Mucosa of descending colon (tissue), 3 donors: ENCODE data around the gene ARHGAP31. TPM values are rescaled to one million over a fixed set of nuclear protein-coding genes. Genes with fewer than 3 reads are reported as not detected.

Source experiments
- ATAC-seq: fragments of 200-7000 bp; cut with Tn5 transposase; one replicate; pipeline ENCODE4 v1.9.1; 2020; ENCODE audit warnings: mild to moderate bottlenecking, moderate library complexity
- DNase-seq, 3 donors: peaks; one replicate each; pipeline ENCODE4 v3.0.0-alpha.2; 2020
- H3K36me3 ChIP-seq: fragments of 200-600 bp; one replicate; pipeline ENCODE4 v1.8.0; 2021; ENCODE audit warnings: low read depth, mild to moderate bottlenecking
- H3K4me1 ChIP-seq: fragments of 200-600 bp; one replicate; pipeline ENCODE4 v1.8.0; 2021; ENCODE audit warnings: low read depth, mild to moderate bottlenecking
- H3K4me3 ChIP-seq: fragments of 200-600 bp; one replicate; pipeline ENCODE4 v1.8.0; 2021; ENCODE audit warnings: mild to moderate bottlenecking
- H3K9me3 ChIP-seq: fragments of 200-600 bp; one replicate; pipeline ENCODE4 v1.8.0; 2021; ENCODE audit warnings: mild to moderate bottlenecking
- CTCF ChIP-seq: fragments of 200-600 bp; IDR thresholded peaks from one replicate; pipeline ENCODE4 v1.8.0; 2022; ENCODE audit warnings: antibody characterized with exemption, mild to moderate bottlenecking
- intact Hi-C, 2 donors: fragments of 100-400 bp; cut with DNase I in 1 of 2; cut with micrococcal nuclease in 1 of 2; formaldehyde crosslinking; loops; one replicate each; pipeline versions ENCODE4 v1.11.0 to v1.11.1; 2022; cut with DNase I, micrococcal nuclease
- total RNA-seq, 3 donors: library from RNA; stranded (reverse); fragmentation: NEBNext Ultra II Directional in 2 of 3; extraction: Animal tissue kit (Norgen Biotek cat#: 25700) in 2 of 3; gene quantifications; one replicate each; pipeline versions ENCODE4 v1.2.1 to v1.2.4, GENCODE V29; 2021 to 2023
- donor health status: DM: no; HTN: no; CAD: no; lungs with moderate emphysema.
- donor health status: DM: no; HTN: no; CAD: no.
- donor health status: DM: no; HTN: yes; CAD: no.

The ARHGAP31 gene
- total RNA-seq, 3 donors from 2014 or later, result 7.7 to 25.8 (median 11.8) TPM

GRCh38 chr3:119444590-119444989 is 150.4 kb downstream of the ARHGAP31 start:
- Histone ChIP-seq H3K4me1 (no peaks in the 10 kb centered on the region), H3K9me3 (no peaks in the 10 kb centered on the region), H3K4me3 (no peak overlapping the region), H3K36me3 (no peaks in the 10 kb centered on the region)
- intact Hi-C loops, result no loop called here
- no peak for TF ChIP-seq CTCF
- DNase-seq (no peak), ATAC-seq (no peak)

DNA sequence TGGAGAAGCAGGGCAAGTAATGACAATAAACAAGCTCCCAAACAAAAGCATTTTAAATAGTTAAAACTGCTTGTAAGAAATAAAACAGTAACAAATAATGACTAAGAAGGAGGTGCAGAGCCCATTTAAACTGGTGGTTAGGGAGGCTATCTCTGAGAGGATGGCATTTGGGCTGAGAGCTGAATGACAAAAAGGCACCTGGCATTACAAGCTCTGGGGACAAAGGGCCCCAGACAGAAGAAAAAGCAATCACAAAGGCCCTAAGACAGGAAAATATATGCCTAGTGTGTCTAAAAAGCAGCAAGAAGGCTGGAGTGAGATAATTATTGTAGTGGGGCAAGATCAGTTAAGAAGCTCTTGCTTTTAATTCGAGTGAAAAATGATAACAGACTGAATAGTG is 159.6 kb downstream of the ARHGAP31 start:
- no peak for TF ChIP-seq CTCF
- no peaks in the 10 kb centered on the region for H3K9me3 ChIP-seq
- H3K36me3 ChIP-seq, result no peaks in the 10 kb centered on the region
- DNase-seq (no peak), ATAC-seq (no peak)
- H3K4me1 ChIP-seq, result no peaks in the 10 kb centered on the region
- H3K4me3 ChIP-seq, result no peak overlapping the region
- intact Hi-C loops, result no loop called here

- Histone ChIP-seq H3K36me3 (no peaks in the 10 kb centered on the region), H3K4me1 (peaks cover 1% of the 10 kb centered on the region), H3K9me3 (no peaks in the 10 kb centered on the region), H3K4me3 (no peak overlapping the region)
- intact Hi-C loops, result no loop called here
- ATAC-seq (no peak), DNase-seq (no peak)
- TF ChIP-seq CTCF, result no peak
These were observed 162.3 kb downstream of the ARHGAP31 start for GRCh38 chr3:119456469-119456868.

GRCh38 chr3:119457246-119457645 is 163.1 kb downstream of the ARHGAP31 start:
- TF ChIP-seq CTCF, result no peak
- Histone ChIP-seq H3K9me3 (no peaks in the 10 kb centered on the region), H3K36me3 (no peaks in the 10 kb centered on the region), H3K4me1 (peaks cover 9% of the 10 kb centered on the region), H3K4me3 (no peak overlapping the region)
- DNase-seq (no peak), ATAC-seq (no peak)
- intact Hi-C loops, result no loop called here

DNA sequence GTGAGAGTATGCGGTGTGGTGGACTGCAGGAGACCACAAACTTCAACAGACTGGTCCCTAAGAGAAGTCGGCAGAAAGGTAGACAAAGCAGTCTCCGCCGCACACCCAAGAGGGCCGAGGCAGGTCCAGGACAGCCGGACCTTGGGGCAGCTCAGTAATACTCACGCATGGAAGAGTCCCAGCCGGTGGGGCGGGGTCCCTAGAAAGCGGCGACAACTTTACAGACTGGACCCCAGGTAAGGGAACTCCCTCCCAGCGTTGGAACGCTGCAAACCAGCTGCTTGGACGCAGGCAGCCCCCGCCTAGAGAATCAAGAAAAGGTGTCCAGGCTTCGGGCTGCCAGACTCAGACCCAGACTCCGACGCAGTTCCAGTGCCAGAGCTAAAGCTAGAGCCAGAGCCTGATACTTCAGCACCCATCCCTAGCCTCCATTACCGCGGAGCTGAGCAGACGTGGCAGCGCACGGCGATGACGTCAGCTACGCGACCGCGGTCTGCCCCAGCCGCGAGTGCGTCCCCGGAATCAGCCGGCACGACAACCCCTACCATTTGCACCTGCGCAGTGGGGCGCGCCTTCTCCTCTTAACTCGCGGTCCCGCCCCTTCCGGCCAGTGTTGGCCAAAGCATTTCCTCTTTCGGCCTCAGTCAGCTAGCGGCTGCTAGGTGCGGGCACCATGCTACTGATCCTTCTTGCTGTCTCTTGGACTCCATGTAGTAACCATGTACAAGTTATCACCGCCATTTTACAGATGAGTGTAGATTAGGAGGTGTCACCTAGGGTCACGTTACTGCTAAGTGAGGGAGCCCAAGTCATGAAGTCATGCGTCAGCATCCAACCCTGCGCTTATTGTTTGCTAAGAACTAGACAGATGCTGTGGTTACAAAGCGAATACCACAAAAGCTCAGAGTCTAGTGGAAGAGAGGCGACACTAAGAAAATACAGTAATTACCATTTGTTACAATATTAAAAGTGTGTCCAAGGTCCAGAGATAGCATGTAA is 169.3 kb downstream of the ARHGAP31 start, which contains the start of gene TMEM39A:
TSS of gene TMEM39A (minus strand) at position 445 of the 999 bp plus-strand sequence. CDS start 1,541 bp downstream, outside the sequence.
- Histone ChIP-seq H3K4me1 (peaks cover 15% of the 10 kb centered on the region), H3K36me3 (no peaks in the 10 kb centered on the region), H3K9me3 (no peaks in the 10 kb centered on the region), H3K4me3 (peak within 1 kb of the TSS; percentile 75)
- TF ChIP-seq CTCF, result peak; percentile 8
- DNase-seq, result peak; percentile 100
- intact Hi-C loops, result no loop called here
- peak; percentile 99 for ATAC-seq
